Measurements from ENCODE around the gene PPARG.

Gene PPARG

DNA sequence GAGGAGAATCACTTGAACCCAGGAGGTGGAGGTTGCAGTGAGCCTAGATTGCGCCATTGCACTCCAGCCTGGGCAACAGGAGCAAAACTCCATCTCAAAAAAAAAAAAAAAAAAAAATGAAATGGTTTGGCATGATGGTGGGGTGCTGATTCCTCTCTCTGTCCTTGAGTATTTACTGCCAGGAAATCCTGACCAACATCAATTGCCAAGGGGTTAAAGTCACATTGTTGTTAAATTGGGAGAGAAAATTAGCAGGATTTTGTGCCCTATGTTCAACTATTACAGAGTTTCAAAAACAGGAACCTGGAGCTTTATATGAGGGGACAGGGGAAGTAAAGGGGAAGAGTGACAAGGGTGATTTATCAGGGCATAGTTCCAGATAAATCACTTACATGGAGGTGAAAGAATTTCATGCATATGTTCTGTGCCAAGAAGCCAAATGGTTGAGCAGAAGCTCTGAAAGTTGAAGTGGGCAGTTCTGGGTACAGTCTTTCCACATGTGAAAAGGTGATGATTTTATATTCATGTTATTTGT, 124.9 kb downstream of the PPARG start:
- no peak for DNase-seq

DNA sequence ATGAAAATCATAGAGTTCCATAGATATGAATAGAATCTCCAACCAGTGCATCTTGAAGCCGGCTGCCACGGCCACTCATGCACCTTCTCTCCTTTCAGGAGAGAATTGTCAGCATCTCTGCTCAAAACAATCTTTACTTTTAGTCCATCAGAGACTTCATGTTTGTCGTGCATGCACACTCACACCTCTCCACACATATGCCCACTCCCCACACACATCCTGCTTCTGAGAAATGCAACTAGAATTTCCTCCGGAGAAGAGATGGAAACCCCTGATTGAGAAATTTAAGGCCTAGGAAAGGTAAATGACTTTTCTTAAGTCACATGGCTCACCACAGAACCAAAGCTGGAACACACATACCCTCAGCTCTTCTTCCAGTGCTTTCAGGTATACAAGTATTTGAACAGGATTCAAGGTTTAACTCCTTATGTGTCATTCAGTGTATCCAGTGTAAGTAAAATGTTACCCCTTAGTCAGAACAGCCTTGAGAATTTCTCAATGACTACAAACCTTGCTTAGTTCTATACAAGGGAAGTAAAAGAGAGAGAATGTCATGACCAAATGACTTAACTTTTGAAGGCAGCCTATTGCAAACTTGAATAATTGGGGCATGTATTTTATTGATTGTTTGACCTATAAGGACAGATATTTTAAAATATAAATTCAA, 126.3 kb downstream of the PPARG start:
- no peak for DNase-seq

DNA sequence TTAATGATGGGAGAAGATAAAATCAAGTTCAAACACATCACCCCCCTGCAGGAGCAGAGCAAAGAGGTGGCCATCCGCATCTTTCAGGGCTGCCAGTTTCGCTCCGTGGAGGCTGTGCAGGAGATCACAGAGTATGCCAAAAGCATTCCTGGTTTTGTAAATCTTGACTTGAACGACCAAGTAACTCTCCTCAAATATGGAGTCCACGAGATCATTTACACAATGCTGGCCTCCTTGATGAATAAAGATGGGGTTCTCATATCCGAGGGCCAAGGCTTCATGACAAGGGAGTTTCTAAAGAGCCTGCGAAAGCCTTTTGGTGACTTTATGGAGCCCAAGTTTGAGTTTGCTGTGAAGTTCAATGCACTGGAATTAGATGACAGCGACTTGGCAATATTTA, 127.9 kb downstream of the PPARG start:
- no peak for DNase-seq

DNA sequence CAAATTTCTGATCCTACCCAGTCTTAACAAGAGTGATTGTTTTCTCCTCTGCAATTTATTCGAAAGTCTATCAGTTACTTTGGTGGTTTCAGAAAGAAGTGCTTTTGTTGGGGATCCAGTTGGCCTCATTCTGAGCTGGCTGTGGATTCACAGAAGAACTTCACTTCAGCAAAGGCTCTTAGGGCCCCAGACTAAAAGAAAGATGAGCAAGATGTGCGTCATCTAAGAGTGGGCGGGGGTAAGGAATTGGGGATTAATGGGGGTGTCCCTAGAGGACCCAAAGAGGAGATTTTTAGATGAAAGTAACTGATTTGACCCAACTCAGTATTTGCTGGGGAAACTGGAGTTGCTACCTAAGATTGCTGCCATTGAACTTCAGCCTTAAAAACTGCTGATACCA, 131.5 kb downstream of the PPARG start:
- no peak for DNase-seq

DNA sequence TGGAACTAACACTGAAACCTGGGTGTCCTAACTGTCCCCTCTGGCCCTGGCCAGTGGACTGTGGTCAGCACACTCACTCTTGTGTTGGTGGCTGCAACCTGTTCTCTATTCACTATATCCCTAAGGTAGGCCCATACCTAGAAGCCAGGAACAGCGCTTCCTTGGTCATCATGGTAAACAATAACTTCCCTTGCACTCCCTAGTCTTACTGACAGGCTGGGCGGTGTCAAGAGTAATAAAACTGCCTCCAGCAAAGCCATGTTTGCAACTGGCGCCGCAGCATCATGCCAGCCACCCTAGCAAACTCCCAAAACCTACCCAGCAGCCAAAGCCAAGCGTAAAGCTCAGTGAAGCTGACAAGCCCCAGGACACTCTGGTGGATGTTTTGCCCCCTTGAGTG, 132.3 kb downstream of the PPARG start:
- DNase-seq: peak; percentile 33

DNA sequence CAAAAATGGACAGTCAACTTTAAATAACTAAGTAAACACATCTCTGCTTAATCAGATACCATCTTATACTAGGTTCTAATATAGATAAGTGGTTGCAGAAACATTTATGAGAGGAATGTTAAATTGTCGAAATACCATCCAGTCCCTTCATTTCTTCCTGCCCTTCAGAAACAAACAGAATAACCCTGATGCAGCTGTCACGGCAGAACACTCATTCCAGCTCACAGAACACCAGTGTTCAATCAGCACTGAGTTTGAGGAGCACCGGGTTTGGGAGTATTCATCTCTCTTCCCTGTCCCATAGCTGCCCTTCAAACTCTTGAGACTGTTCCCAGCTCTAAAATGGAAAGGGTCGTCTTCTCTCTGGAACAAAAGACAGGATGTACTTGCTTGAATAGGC, 134.3 kb downstream of the PPARG start:
- no peak for DNase-seq

DNA sequence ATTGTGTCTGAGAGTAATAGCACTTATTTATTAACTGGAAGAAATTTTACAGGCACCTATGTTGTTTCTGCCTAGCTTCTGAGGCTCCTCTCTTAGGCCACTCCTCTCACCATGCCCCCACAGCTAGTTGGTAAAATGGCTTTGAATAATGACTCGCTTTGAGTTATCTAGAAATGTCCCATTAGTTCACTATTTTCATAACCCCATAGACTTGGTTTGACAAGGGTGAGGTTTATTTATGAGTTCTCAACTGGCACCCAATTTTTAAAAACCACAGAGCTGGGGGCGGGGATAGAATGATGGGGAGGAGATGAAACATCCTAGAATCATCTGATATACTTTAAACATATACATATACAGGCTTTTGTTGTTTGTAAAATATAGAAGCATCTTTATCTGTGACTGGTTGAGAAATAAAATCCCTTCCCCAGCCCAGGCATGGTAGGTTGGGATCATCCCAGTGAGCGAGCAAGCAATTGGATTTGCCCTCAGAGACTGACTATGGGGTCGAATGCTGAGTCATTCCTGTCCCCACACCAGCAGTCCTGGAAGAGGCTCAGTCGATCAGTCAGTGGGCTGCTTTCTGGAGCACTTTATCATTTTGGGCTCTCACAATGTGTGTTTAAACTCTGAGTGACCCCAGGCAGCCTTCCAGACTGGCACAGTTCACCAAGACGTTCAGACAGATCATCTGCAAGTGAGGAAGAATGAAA, 135.2 kb downstream of the PPARG start:
- DNase-seq: no peak

DNA sequence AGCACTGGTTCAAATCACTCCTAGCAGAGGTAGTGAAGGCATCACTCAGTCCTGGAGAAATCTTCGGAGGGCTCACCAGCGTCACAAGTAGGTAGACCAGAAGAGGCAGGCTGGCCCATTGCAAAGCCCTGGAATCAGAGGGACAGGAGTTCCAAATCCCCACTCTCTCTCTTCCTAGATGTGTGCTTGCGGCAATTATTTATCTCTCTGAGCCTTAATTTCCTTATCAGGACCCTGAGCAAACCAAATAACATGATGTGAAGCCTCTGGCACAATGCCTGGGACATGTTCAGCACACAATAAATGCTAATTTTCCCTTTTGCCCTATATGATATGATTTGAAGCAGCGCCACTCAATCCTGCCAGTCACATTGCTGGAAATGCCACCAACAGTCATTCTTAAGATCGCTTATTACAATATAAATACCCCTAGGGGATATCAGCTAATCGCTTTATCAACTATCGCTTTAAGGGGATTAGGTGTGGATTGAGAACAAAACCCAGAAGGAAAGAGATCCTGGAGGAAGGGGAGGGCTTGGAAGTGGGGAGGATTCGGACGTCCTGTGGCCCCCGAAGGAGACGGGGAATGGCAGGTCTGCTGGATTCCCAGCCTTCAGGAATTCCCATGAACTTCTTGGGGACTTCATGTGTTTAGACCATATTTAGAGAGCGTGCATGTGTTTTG, 135.9 kb downstream of the PPARG start:
- DNase-seq: no peak

DNA sequence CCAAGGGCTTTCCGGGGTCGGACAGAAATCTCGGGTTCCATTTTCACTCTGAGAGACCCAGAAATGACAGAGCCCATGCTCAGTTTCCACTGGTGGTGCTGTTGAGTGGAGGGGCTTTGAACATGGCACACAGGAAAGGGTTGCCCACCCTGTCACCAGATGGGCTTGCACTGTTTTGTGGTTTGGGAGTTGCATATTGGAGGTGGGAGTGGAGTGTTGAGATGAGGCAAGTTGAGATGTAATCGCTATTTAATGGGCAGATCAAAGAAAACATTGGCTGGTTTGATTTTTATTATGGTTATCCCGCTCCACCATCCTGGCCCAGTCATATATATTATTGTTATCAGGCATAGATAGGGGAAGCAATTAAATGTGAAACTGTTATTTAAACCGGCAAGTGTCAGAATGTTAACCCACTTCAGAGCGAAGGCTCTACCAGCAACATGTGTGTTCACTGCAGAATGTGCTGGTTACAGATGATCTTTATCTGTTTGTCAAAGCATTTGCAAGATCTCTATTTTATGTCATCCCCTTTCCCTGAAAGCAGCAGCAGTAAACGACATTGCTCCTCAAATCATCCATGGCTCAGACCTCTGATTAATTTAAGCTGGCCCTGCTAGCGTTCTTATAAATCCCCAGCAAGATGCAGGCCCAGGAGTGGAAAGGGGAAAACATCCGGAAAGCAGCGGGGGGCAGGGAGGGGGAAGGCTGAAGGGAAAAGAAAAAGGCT, 137.1 kb downstream of the PPARG start:
- DNase-seq: peak; percentile 22

DNA sequence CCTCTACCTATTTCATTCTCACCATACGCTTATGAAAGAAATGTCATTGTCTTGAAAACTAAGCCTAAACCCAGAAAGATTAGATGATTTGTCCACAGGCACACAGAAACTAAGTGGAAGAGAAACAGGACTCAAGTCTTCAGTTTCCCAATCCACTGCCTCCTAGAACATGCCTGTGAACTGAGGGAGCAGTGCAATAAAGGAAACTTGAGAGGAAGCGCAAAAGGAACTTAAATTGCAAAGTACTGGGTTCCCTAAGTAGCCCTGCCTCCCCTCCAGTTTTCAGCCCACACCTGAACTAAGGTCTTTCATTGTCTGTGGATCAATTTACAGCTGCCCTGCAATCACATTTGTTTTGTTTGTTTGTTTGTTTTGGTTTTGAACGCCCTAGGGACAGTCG, 138.7 kb downstream of the PPARG start:
- no peak for DNase-seq

DNA sequence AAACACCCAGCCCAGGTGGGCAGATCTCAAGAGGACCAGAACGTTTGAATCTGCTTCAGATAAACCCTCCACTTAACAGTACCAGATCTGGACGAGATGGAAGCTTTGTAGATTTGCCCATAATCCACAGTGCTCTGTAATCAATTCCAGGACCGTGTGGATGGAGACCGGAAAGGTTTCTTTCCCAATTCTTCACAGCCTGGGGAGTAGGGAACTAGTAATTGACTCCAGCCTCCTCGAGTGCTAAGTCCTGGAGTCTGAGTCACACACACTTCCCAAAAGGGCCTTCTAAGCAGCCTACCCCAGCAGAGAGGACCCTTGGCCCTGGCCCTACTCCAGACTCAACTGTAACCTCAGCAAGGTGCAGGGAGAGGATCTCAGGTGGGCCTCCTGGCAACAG, 139.3 kb downstream of the PPARG start:
- DNase-seq: no peak

DNA sequence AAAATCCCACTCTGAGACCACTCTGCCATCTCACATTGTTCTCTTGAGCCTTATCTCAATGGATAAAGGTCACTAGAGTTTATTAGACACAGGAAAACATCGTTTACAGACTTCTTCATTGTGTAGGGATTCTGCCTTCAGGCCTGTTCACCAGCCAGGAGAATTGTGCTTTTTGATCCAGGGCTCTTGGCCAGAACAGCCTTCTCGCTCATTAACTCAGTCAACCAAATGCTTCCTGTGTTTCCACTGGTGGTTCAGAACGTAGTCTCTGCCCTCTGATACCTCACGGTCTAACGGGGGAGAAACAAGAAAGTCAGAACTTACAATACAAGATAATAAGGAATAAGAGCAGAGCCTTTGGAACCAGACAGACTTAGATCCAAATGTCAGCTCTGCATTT, 141.2 kb downstream of the PPARG start:
- DNase-seq: no peak

DNA sequence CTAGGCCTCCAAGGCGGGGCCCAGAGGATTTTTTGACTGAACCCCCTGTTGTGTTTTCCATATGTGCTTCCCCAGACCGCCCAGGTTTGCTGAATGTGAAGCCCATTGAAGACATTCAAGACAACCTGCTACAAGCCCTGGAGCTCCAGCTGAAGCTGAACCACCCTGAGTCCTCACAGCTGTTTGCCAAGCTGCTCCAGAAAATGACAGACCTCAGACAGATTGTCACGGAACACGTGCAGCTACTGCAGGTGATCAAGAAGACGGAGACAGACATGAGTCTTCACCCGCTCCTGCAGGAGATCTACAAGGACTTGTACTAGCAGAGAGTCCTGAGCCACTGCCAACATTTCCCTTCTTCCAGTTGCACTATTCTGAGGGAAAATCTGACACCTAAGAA, 145.0 kb downstream of the PPARG start:
- no peak for DNase-seq

DNA sequence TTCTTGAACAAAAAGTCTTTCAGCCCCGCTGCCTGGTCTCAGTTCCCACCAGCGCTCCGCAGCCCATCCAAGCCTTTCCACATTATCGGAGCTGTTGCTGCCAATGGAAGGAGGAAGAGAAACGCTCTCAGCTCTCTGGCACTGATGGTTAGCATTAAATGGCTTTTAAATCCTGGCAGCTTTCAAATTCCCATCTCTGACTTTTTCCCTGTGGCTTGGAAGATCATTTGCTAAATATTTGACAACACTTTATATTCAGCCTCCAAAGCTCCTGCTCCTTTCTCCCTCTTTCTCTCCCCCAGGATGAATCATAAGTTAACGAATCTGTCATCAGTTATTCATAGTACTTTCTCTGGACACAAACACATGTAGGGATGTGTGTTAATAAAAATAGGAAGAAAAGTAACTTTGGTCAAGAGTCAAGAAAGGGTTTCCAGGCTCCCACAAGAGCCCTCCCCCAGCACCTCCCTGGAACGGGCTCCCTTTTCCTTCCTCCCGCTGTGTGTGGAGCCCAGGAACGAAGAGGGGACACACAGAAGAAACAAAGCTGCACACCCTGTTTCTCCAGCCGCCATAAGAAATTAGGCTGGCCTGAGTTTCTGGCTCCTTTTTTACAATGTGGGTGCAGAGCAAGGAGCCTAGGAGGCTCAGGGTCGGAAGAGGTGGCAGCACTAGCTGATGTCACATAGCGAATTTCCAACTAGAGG, 147.8 kb downstream of the PPARG start:
- DNase-seq: no peak

DNA sequence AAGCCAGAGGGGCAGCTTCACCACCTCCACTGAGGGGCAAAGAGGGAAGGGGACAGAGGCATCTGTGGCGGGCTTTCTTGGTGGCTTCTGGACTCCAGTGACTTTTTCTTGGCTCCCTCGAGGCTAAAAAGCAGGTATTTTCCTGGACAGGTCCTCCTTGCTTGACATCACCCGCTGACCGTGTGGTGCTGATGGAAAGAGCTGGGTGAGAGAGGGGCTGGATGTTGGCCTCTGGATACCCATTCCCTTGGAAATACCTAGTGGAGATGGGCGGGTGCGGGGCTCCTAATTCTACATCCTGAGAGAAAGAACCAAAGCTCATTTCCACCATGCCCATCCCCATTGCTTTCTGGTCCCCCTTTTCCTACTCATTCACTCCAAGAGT, 148.3 kb downstream of the PPARG start:
- no peak for DNase-seq

DNA sequence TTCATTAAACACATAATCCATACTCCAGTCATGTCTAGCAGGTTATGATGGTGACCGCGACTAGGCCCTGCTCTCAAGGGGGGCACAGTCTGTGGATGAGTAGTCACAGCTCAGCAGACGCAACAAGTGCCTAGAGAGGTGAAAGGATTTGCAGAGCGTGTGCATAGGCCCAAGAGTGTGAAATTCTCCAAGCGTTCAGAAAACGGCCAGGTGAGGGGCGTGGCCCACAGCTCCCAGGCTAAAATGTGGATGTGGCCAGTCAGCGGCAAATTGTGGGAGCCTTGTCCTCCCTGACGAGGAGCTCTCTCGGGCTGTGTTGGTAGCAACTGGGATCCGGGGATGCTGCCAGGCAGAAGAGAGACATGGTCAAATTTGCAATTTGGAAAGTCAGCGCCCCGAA, 149.0 kb downstream of the PPARG start:
- no peak for DNase-seq

DNA sequence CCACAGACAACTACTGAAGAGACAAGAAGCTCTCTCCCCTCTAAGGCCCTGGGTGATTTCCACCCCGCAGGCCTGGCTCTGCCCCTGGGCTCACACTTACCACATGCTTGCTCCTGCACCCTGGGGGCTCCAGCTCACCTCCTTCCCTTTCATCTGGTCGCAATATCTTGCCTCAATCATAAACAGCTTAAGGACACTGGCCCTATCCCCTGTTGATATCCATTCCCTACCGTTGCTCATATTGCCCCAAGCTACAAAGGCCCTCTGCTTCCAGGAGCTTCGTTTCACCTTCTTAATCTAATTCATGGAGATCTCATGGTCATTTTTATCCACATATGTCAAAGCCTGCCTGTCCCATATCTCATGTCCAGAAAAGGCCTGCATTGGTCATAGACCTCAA, 149.4 kb downstream of the PPARG start:
- DNase-seq: no peak

DNA sequence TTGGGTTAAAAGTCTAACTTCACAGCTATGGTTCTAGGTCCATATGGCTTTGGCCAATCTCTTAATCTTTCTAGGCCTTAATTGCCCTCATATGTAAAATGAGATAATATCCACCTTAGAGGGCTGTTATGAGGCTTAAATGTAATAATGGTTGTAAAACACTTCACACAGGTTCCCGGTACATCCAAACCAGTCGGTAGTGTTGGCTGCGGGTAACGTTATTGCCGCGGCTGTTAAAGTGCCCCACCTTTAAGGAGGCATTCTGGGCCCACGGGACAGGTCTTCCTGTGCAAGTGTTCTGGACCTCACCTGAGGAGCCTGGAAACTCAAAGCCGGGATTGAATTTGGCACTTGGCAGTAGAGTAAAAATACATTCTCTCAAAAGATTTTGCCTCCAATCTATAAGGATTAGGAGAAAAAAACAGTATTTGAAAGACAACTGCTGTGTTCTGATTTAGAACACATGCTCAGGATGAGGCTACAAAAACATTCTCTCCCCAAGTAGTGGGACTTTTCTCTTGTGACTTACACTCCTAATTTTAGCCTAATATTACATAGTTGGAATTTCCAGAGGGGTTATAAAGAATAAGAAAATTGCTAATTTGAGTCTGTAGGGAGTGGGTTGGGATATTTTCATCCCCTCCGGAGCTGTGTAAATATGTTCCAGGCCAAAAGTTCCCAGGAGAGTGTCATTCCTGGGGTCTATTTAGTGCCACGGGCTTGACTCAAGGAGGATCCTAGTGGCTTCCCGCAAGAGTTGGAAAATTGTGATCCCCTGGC, 150.5 kb downstream of the PPARG start:
- no peak for DNase-seq

DNA sequence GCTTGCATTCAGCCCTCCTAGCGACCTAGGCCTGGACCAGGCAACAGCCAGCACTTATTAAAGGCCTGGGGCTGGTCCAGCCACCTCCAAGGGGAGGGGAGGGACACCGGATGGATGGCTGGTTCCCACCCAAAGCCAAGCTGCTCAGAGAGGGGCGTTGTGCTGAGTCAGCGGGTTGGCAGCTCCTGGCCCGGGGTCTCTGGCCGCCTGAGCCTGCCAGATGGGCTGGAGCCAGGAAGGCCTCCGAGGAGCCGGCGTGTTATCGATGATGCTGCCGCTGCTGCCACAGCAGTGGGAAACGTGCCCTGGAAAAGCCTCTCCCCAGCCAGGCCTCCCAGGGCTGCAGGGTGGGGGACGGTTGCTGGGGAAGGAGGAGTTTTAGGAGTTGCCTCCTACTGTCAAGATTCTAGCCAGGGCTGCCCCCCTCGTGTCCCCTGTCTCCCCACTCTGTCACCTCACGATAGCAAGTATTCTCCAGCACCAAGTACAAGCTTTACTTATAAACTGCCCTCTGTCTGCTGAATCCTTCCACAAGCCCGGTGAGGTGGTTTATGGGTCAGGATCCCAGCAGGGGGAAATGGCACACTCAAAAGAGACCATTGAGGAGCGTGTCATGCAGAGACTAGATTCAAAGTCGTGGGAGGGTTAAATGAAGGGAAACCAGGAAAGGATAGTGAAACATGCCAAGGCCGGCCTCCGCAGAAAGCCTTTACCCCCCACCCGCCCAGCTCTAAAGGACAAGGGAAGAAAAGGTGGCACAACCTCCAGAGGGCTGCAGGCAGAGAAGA, 152.3 kb downstream of the PPARG start:
- DNase-seq: peak; percentile 37

DNA sequence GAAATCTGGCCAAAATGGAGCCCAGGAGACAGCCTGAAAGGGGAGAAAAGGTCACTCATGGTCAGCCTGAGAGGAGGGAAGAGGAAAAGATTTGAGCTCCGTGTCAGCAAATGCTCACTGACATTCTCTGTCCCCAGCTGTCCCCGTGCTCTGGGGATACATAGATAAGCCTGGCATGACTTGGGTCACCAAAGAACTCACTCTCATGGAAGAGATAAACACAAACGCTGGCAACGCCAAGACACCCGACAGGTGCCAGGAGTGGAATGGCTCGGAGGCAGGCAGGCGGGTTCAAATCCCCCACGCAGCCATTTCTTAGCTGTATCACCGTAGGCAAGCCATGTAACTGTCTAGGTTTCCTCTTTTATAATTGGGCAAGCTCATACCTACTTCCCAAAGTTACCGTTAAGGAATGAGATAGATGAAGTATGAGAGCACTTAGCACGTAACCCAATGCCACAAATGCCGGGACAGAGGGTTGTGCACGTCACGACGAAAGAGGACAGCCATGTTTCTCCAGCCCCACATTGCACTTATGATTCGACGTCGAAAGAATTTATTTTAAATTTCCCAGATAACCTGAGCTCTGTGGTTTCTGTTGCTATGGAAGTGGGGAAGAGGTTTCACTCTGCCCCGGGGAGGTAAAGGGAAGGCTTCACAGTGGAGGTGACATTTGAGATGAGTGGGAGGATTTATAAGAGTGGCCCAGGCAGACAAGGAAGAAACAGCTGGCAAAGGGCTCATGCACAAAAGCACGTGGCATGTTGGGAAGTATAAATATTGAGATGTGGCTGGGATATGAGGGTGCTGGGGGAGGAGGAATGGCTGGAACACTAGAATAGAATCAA, 154.0 kb downstream of the PPARG start:
- DNase-seq: no peak

Data from right kidney (tissue), 1 donor.